Mucosa of rectum (tissue), 2 donors: ENCODE results near the gene NELFCD.
"Not testable (repeated sequence)": the region's sequence is repeated elsewhere in the genome, so short reads cannot be mapped to it uniquely, and the experiment has no call there.

ENCODE experiments used
- H3K27ac ChIP-seq, 2 donors: one replicate each; pipeline ENCODE4 v1.7.0; 2013; ENCODE audit warnings: inconsistent platforms in 2 of 2, low read depth in 2 of 2, low read length in 2 of 2
- H3K27me3 ChIP-seq, 2 donors: one replicate each; pipeline ENCODE4 v1.7.0; 2013; ENCODE audit warnings: low read length in 2 of 2; ENCODE audit not compliant: control insufficient read depth in 2 of 2, insufficient read depth in 2 of 2
- H3K36me3 ChIP-seq, 2 donors: one replicate each; pipeline ENCODE4 v1.7.0; 2013; ENCODE audit warnings: low read length in 2 of 2; ENCODE audit not compliant: control insufficient read depth in 2 of 2, insufficient read depth in 2 of 2
- H3K4me1 ChIP-seq, 2 donors: one replicate each; pipeline ENCODE4 v1.7.0; 2013; ENCODE audit warnings: low read length in 2 of 2, mild to moderate bottlenecking in 1 of 2; ENCODE audit not compliant: control insufficient read depth in 2 of 2, insufficient read depth in 2 of 2
- H3K4me3 ChIP-seq, 2 donors: one replicate each; pipeline ENCODE4 v1.7.0; 2013; ENCODE audit warnings: low read length in 2 of 2
- H3K9ac ChIP-seq, 2 donors: one replicate each; pipeline ENCODE4 v1.7.0; 2013; ENCODE audit warnings: low read length in 2 of 2, low read depth in 1 of 2, mild to moderate bottlenecking in 1 of 2
- H3K9me3 ChIP-seq, 2 donors: one replicate each; pipeline ENCODE4 v1.7.0; 2013; ENCODE audit warnings: low read length in 2 of 2; ENCODE audit not compliant: control insufficient read depth in 2 of 2
- donor health status: healthy.
- donor health status: Normal muscosa, but diverticular disease.

The NELFCD gene, protein sequence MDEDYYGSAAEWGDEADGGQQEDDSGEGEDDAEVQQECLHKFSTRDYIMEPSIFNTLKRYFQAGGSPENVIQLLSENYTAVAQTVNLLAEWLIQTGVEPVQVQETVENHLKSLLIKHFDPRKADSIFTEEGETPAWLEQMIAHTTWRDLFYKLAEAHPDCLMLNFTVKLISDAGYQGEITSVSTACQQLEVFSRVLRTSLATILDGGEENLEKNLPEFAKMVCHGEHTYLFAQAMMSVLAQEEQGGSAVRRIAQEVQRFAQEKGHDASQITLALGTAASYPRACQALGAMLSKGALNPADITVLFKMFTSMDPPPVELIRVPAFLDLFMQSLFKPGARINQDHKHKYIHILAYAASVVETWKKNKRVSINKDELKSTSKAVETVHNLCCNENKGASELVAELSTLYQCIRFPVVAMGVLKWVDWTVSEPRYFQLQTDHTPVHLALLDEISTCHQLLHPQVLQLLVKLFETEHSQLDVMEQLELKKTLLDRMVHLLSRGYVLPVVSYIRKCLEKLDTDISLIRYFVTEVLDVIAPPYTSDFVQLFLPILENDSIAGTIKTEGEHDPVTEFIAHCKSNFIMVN

DNA sequence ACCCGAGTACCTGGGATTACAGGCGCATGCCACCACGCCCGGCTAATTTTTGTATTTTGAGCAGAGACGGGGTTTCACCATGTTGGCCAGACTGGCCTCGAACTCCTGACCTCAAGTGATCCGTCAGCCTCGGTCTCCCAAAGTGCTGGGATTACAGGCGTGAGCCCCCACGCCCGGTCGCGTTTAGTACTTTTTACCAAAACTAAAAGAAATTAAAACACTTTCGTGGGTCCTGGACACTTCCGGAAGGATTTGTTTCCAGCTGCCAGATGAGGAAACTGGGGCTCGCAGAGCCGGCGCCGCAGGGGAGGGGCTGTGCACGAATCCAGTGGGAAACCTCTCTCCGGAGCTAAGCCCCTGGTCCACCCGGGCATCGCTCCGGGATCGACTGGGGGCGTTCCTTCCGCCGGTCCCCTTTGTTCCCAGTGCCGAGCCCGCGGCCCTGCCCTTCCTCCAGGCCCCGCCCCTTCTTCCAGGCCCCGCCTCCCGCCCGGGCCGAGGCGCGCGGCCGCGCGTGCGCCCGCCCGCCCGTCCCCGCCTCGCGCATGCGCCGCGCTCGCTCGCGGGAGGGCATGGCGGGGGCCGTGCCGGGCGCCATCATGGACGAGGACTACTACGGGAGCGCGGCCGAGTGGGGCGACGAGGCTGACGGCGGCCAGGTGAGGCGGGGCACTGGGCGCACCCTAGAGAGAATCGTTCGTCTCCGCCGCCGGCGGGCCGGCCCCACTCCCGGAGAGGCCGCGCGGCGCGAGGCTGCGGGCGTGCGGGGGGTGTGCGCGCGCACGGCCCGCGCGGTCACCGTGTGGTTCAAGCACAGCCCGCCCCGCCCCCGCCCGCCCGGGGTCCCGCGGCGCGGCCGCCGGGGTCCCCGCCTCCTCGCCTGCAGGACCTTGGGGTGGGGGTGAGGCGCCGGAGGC lies at the start of gene NELFCD:
Gene NELFCD (plus strand): TSS at position 546 of the 917 bp plus-strand sequence. CDS start 54 bp downstream, at position 600.
- Histone ChIP-seq H3K4me3 (peak within 1 kb of the TSS; percentile 83 to 91), H3K36me3 (peaks cover 0 to 4% of the 10 kb centered on the region in 2 donors), H3K27me3 (no peaks in the 10 kb centered on the region), H3K27ac (peak within 1 kb of the TSS; percentile 78), H3K9ac (peak within 1 kb of the TSS; percentile 74 to 79), H3K4me1 (peaks cover 8 to 14% of the 10 kb centered on the region in 2 donors), H3K9me3 (no peaks in the 10 kb centered on the region)

DNA sequence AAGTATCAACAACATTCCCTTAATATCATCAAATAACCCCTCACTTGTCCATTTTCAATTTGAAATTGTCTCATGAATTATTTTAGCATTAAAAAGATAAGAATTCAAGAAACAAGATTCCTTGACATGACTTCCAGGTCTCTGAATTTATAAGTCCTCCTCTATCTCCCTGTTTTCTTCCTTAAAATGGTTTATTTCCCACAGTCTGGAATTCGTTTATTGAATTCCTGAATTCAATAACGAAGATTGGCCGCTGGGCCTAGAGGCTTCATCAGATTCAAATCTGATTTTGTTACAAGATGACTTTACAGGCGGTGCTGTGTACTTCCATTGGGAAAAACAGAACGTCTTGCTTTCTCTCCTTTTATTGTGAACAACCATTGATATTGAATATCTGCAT lies 48.9 kb upstream of the NELFCD start:
- H3K9me3 ChIP-seq = no peaks in the 10 kb centered on the region
- peaks cover 0 to 2% of the 10 kb centered on the region in 2 donors for H3K27me3 ChIP-seq
- no peak overlapping the region for H3K27ac ChIP-seq
- H3K4me3 ChIP-seq = no peak overlapping the region
- H3K36me3 ChIP-seq = no peaks in the 10 kb centered on the region
- H3K4me1 ChIP-seq = no peaks in the 10 kb centered on the region
- H3K9ac ChIP-seq = no peak overlapping the region

DNA sequence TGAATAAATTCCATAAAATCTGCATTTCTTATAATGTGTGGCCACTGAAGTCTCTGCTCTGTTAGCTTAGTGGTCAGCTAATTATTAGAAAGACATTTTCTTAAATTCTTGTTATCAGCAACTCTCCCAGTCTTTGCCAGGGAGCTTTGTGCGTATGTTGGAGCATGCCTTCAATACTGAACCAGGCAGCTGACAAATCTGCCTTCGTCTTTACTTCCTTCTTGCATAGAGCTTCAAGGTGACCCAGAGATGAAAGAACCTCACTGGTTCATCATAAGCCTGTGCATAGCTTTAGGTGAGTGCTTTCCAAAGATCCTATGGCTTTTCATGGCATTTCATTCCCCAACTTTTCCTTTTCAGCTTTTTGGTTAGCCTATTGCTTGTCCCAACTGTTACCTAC lies 43.0 kb upstream of the NELFCD start:
- Histone ChIP-seq H3K27ac (no peak overlapping the region), H3K36me3 (no peaks in the 10 kb centered on the region), H3K27me3 (no peaks in the 10 kb centered on the region), H3K9me3 (no peaks in the 10 kb centered on the region), H3K9ac (no peak overlapping the region), H3K4me1 (no peaks in the 10 kb centered on the region), H3K4me3 (no peak overlapping the region)

DNA sequence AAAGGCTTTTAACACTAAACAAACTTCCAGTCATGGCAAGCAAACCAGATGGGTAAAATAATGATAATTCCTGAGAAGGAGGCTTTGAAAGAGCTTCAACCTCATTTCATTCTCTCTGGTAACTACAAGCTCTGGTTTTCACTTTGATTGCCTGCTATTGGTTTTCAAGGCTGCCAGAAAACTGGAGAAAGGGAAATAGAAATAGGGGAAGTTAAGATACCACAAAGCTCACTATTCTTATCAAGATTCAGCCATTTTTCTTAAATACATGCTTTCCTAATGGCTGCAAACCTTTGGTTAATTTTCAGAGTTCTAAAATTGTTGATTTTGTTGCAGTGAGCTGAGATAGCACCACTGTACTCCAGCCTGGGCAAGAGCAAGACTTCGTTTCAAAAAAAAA lies 42.5 kb upstream of the NELFCD start:
- H3K27me3 ChIP-seq = no peaks in the 10 kb centered on the region
- H3K4me3 ChIP-seq = no peak overlapping the region
- H3K36me3 ChIP-seq = no peaks in the 10 kb centered on the region
- H3K9me3 ChIP-seq = no peaks in the 10 kb centered on the region
- no peaks in the 10 kb centered on the region for H3K4me1 ChIP-seq
- no peak overlapping the region for H3K27ac ChIP-seq
- no peak overlapping the region for H3K9ac ChIP-seq

DNA sequence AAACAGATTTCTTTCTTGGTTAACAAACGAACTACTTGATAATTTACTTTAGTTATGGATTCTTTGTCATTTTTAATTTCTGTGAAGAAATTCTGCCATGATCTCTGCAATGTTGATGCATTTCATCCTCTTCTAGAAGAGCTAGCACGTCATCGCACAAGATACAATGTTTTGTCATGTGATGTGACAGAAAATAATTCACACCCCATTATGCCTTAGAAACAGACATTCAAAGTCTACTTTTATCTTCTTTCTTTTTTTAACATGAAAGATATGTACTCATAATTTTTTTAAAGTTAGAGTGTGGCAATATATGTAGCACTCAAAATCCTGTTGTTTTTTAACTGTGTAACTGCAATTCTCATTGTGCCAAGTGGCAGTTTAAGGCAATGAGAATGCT lies 39.6 kb upstream of the NELFCD start:
- Histone ChIP-seq H3K4me3 (no peak overlapping the region), H3K27ac (no peak overlapping the region), H3K9ac (no peak overlapping the region), H3K4me1 (no peaks in the 10 kb centered on the region), H3K27me3 (no peaks in the 10 kb centered on the region), H3K9me3 (no peaks in the 10 kb centered on the region), H3K36me3 (no peaks in the 10 kb centered on the region)

DNA sequence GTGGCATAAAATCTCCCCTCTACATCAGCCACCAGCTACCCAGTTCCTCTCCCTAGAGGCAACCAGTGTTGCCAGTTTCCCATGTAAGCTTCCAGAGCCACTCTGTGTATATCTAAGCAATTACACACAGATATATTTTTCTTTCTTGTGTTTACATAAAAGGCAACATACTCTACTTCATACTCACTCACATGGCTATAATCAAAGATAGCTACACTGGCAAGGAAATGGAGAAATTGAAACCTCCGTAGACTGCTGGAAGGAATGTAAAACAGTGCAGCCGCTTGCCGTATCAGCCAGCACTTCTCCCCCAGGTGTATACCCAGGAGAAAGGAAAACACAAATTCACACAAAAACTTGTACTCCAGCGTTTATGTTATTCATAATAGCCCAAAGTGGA lies 38.5 kb upstream of the NELFCD start:
- Histone ChIP-seq H3K27me3 (no peaks in the 10 kb centered on the region), H3K4me1 (no peaks in the 10 kb centered on the region), H3K4me3 (no peak overlapping the region), H3K9me3 (no peaks in the 10 kb centered on the region), H3K36me3 (no peaks in the 10 kb centered on the region), H3K27ac (no peak overlapping the region), H3K9ac (no peak overlapping the region)

DNA sequence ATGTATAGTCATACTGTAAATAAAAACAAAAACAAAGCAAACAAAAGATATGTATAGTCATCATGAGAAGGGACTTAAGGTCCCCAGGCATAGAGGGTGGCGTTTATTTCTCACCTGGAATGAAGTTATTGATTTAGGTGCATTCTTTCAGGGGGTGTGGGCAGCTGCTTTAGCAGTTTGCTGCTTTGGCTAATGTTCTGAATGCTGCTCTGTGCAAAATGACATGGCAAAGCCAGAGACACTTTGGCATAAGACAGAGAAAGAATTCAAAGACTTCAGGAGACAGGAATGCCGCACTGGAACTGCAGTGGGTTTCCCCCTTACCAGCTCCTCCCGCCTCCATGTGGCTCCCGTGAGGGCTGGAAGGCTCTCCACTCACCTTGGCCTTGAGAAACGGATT lies 36.4 kb upstream of the NELFCD start:
- Histone ChIP-seq H3K9ac (no peak overlapping the region), H3K4me3 (no peak overlapping the region), H3K9me3 (no peaks in the 10 kb centered on the region), H3K36me3 (no peaks in the 10 kb centered on the region), H3K27ac (no peak overlapping the region), H3K4me1 (no peaks in the 10 kb centered on the region), H3K27me3 (no peaks in the 10 kb centered on the region)

DNA sequence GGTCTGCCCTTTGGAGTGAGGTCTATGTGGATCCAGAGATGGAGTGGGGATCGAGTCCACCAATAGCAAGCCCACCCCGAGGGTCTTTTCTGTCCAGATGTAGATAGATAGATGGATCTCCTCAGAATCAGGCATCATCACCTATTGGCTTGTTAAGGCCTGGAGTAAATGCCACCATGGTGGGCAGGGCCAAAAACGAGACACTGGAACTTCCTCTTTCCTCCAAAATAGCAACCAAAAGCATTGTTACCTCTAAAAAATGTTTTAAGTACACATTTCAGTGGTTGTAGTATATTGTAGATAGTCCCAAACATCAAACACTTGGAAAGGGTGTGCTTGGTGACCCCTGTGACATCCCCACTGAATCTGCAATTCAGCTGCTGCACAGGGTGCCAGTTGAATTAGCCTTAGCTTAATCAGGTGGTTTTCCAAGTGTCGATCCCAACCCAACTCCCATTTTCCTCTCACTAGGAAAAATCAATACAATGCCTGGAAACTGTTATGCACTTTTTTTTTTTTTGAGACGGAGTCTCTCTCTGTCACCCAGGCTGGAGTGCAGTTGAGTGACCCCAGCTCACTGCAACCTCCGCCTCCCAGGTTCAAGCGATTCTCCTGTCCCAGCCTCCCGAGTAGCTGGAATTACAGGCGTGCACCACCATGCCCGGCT lies 35.0 kb upstream of the NELFCD start:
- Histone ChIP-seq H3K9ac (no peak overlapping the region), H3K36me3 (no peaks in the 10 kb centered on the region), H3K27me3 (no peaks in the 10 kb centered on the region), H3K4me3 (no peak overlapping the region), H3K4me1 (no peaks in the 10 kb centered on the region), H3K9me3 (no peaks in the 10 kb centered on the region), H3K27ac (no peak overlapping the region)

DNA sequence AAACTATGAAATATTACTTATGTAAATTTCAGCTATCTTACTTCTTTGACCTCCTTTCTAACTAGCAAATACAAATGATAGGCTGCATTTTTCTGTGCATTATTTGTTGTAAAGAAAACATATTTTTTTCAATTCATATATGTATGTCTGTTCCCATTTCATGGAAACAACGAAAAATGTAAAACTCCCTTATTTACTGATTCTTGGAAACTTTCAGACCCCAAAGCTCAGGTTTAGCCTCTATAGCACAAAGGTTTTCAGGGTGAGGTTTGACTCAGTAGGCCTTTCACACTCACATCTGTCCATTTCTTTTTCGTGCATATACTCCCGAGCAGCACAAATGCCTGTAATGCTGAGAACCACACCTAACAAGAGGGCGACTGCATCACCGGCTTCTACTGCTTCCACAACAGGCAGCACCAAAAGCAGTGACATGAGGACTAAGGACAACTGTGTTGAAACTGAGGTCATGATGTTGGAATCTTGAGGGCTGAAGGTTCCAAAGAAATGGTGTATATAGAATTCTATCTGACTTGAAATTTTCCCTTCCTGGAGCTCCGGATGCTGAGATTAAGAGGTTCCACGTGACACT lies 33.2 kb upstream of the NELFCD start:
- H3K27ac ChIP-seq, H3K4me1 ChIP-seq, H3K9me3 ChIP-seq, H3K9ac ChIP-seq, H3K27me3 ChIP-seq, H3K4me3 ChIP-seq, H3K36me3 ChIP-seq: not testable (repeated sequence)
